ENCODE measurements around the gene DCAF4.

GRCh38 chr14:72883961-72884360 lies 42.3 kb upstream of the DCAF4 start:
- no peak for TF ChIP-seq CTCF (IDR thresholded peaks at IDR 0.05)
- no peak for TF ChIP-seq POLR2A (IDR thresholded peaks at IDR 0.05)

All from testis (tissue), 2 donors.